DMS 273 (cell line): Measurements from ENCODE around the gene NEUROD2.
"Not testable (repeated sequence)": the region's sequence is repeated elsewhere in the genome, so short reads cannot be mapped to it uniquely, and the experiment has no call there.

Experiments
- DNase-seq: peaks from one replicate; lab custom pipeline; 2025; ENCODE audit not compliant: unreplicated experiment; lab: John Stamatoyannopoulos, UW

The NEUROD2 gene

DNA sequence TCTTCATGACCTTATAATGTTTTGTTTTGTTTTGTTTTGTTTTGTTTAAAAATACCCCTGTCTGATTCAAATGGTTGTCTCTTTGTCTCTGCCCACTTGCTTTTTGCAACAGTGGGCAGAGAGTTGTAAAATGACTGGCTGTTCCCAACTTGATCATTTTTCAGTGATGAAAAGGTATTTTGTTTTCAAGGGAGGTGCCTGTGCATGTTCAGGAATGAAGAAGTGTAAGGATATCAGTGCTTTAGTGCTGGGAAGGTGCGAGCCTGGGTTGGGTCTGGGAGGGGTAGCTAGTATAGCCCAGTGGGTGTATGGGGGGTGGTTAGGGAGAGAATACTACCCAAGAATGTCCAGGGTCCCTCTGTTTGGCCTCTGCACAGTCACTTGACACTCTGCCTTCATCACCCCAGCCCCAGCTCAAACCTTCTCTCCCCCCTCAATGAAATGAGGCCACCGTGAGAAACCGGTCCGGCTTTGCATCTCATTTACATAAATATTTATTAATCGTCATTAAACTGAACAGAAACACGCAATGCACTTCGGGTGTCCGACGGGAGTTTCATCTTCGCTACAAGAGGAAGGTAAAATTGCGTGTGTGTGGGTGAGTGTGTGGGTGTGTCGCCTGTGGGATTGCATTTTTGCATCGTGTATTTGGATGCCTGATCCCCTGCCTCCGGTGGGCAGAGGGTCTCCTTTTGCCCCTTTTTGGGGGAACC, 4.3 kb downstream of the NEUROD2 start:
- DNase-seq: no peak

DNA sequence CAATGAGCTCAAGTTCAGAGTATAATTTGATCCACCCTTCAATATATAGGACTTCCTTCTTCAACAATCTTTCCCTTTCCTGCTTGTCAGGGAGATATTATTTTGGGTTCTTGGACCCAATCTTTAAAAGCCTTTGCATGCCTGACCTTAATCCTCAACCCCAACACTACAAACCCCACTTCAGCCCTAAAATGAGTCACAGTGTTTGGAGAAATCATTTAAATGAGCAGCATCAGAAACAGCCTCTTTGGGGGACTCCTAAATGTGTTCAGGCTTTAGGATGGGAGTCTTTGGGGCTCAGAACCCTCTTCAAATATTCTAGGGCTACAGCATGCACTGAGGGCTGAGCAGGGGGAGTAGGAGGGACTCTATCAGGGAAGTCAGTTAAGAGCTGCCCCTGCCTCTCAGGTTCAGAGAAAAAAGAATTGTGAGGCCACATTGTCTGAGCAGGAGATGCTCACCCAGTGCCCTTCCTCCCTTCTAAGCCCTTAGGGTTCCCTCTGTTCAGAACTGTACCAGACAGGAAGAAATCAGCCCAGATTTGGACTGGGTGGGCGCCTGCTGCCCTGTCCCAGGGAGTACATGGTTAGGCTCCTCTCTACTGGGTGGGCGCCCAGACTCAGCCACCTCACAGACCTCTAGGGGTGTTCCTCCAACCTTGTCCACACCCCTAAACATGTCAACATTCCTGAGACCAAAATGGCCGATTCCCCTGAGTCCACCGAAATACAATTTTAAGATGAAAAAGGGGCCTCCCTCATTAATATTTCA, 5.0 kb downstream of the NEUROD2 start:
- DNase-seq: no peak

DNA sequence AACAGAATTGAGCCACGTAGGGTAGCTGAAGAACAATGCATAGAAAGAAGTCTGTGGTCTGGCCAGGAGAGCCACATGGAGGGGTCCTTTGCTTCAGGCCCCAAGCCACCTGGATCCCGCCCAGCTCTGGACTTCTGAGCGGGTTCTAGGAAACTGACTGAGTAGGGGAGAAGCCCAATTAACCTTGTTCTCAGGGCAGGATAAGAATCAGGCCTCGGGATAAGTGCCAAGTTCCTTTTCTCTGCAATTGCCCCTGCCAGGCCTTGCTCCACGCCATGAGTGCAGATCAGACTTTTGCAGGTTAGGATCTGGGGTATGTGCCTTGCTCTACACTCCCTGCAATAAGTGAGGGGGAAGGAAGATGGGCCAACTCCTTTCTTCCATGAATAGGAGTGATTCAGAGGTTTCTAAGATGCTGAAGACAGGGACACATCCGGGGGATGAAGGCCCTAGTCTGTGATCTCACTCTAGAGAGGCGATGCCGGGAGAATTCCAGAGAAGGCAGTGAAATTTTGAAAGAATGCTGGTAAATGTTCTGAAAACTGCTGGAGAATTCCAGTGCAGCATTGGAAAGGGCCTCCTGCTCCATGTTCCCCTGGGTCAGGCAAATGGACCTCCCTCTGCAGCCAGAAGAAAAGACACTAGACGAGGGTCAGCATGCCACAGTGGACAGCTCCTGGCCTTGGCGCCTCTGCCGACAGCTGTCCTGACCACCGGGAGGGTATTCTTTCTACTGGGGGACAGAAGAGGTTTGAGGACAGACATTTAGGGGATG, 5.8 kb downstream of the NEUROD2 start:
- peak; percentile 34 for DNase-seq

DNA sequence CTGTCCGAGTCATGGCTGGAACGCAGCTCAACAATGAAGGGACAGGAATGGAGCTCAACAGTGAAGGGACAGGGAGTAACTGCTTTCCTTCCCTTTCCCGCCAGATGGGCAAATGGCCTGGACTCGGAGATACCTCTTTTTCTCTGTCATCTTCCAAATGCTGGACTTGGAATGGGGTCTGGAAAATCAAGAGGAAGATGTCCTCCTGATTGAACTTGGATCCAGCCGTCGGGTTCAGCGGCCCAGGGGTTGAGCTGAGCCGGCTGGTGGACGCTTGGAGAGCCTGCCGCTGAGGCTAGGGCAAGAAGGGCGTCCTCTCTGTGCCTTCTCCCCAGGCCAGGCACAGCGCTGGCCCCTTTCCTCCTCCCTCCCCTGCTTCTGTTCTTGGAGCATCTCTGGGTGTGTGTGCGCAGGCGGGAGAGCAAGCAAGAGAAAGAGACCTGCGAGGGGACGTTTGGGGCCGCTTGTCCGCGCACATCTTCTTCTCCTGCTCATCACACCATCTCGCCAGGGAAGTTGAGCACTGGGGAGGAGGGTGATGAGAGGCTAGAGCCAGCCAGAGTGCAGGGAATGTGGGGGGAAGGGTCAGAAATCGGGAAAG, 6.6 kb downstream of the NEUROD2 start:
- no peak for DNase-seq

DNA sequence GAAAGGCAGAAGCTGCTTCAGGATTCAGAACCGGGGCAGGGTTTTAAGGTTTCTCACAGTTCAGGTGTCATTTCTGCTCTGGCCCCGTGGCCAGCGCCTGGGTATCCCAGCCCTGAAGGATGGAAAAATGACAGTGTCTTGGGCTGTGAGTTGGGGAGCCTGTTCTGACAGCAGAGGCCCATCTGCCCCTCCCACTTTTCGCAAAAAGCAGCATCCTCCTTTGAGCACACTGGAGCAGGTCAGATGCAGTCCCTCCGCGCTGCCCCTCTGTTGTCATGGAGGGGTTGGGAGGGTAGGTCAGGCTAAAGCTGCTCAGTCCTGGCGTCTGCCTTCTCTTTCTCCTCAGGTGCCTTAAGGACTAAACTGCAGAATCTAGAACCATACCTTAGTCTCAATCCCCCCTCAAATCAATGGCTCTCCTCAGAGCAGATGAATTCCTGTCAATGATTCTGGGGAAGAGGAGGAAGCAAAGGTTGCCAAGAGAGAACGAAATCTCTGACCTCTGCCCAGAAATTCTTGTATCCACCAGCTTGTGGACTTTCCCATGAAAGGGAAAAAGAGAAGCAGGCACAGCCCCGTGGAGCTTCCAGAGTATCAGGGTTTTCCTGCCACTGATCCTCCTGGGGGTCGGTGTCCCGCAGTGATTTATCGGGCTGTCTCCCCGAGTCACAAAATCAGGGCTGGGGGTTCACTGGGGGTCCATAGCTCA, 7.3 kb downstream of the NEUROD2 start:
- DNase-seq: no peak

DNA sequence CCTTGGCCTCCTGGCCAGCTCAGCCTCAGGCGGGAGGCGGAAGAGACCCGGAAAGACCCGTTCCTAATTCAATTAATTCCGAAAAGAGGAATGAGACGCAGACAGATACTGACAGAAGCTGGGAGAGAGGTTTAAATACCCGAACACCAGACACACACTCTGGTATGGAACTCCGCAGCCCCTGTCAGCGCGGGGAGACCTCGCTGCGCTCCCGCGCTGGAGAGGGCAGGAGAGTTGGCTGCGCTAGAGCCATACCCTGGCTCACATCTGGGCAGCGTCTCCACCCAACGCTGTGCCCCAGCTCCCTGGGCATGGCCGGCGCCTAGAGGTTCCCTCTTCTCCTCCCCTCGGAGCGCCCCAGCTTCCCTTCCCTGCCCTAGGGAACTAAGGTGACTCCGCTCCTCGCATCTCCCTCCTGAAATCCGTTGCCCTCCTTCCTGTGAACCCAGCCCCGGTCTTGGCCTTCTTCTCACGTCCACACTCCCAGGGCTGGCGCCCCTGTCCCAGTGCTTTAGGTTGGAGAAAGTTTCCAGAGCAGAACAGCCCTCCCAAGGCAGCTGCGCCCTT, 8.0 kb downstream of the NEUROD2 start:
- DNase-seq: peak; percentile 73

DNA sequence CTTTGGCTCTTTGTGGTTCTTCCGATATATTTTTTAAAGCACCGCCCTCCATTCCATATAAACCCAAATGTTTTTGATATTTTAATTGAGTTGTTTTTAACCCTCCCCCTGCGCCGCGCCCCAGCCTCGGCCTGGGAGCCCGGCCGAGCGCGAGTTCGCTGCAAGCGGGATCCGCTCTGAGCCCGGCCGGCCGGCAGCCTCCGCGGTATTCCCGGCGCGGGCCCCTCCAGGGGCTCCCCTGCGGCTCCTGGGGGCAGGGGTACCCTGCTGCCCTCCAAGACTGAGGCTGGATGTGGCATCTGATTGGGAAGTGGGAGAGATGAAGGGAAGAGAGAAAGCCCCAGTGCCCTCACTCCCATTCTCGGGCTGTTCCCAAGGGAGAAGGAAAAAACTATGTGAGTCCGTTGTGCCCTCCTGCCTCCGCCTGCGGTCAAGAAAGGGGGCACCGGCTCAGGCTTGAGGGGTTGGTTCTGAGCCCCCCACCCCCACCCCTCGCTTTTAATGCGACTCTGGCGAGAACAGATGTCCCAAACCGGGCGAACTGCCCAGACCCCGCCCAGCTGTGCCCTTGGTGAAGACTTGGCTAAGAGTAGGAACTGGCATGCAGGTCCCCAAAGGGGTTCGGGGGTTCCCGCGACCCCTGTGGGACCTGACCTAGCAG, 8.6 kb downstream of the NEUROD2 start:
- peak; percentile 85 for DNase-seq

DNA sequence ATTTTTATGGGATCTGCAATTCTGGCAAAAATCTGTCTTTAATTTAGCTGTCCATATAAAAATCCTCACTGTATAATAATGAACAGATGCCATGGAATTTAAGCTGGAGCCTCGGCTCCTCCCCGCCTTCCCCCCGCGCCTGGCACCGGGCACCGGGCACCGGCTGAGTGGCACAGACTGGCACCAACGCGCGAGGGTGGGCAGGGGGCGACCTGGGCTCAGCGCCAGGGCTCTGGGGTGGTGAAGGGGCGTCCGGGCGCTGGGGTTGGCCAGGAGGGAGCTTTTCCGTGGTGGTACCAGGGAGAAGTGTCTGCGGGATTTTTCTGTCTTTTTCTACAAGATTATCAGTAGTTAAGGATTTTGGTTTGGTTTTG, 9.1 kb downstream of the NEUROD2 start:
- DNase-seq: peak; percentile 44

DNA sequence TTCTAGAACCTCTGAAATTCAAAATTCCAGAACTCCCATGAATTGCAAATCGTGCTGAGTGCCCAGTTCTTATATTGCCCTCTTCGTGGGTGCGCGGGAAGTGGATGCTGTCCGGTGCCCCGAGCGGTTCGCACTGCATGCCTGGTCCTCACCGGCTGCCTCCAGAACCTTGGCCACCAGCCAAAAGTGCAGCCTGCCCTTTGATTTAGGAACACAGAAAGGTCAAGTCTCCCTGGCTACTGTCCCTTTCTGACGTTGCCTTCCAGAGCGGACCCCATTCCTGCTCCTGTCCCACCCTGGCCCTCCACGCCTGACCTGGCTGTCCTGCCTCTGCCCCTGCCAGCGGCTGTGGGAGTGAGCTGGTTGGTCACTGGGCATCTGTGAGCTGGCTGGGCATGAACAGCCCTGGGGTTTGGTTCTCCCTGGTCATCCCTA, 9.7 kb downstream of the NEUROD2 start:
- DNase-seq: peak; percentile 59

DNA sequence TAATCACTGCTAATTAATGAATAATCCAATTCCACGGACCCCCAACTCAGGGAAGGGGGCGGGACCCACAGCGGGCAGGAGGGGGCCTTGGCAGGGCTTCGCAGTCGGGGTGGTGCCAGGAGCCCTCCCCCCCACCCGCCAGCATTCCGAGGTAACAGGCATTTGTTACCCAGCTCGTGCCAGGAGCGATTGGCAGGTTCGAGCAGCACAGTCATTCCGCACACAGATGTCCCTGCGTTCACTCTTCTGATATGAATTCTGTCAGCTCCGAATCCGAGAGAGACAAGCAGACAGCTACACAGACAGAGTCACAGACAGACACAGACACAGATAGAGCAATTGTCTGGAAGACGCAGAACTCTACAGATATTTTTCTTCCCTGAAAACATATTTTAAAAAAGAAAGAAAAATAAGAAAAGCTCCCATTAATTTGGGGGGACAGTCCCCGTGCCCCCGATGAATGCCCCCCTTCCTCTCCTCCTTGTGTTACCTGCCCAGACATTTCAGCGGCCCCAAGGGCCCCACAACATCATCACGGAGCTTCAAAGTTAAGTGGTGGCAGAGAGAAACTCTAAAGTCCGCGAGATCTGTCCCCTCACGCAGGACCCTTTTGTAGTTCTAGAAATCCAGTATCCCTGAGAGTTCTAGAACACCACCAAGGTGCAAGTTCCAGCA, 10.2 kb downstream of the NEUROD2 start:
- DNase-seq: peak; percentile 83

DNA sequence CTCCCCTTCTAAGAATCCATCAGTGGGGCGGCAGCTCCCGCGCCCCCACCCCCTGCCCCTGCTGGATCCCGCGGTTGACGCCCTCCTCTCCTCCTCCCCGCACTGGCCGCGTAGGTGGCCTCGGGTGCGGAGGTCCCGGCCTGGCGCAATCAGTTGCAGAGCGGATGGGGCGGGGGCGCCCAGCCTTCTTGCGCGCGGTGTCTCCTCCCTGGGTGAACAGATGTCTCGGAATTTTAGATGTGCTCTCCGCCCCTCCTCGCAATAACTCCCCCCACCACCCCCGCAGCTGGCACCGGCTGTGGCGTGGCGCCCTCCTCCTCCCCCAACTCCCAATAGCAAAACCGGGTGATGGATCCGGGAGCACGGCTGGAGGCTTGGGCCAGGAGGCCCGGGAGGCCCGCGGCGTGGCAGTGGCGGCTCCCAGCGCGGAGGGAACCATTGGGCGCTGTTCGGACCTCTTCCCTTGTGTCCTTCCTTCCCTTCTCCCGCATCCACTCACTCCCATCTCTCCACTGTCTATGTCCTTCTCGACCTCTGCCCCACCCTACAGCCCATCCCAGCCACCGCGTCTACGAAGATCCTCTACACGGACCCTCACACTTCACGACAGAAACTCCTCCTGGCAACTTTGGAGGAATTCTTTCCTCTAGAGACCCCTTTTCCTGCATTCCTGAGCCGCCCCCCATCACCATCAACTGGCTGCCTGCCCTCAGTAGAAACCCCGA, 11.0 kb downstream of the NEUROD2 start:
- peak; percentile 90 for DNase-seq

DNA sequence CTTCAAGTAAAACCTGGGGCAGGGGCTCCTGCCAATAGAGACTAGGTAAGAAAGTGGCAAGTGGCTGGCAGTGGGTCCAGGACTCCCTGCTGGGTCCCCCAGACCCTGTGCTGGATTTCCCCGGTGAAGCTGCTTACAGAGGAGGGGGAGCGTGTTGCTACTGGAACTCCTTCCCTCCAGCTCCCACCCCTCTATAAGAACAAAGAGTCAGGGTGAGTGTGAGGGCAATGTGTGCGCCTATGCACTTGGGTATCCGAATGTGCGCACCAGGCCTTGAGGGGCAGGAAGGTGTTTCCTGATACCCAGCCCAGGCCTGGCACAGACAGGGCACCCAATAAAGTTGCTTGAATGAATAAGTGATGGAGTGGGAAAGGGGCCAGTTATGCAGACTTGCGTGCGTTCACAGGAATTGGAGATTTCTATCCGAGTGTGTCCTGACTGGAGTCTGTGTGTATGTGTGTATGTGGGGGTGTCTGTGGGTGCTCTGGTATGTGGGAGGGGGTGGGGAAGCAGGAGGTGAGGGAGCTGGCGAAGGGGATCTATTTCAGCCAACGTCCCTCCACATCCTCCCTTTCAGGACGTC, 11.7 kb downstream of the NEUROD2 start:
- peak; percentile 55 for DNase-seq

DNA sequence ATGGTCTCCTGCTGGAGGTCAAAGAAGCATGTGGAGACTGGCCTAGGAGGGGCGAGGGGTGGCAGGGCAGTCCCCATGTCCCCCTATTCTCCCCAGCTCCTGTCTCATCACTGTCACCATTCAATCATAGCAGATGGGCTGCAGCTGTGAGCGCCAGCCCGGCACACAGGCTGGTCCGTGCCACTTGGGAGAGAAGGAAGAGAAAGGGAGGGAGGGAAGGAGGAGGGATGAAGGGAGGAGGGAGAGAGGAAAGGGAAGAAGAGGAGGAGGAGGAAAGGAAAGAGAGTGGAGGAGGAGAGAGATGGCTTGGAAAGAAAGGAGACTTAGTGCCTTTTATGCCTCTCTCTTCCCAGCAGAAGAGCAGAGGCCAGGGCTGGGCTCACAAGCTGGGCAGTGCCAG, 12.4 kb downstream of the NEUROD2 start:
- DNase-seq: peak; percentile 49

DNA sequence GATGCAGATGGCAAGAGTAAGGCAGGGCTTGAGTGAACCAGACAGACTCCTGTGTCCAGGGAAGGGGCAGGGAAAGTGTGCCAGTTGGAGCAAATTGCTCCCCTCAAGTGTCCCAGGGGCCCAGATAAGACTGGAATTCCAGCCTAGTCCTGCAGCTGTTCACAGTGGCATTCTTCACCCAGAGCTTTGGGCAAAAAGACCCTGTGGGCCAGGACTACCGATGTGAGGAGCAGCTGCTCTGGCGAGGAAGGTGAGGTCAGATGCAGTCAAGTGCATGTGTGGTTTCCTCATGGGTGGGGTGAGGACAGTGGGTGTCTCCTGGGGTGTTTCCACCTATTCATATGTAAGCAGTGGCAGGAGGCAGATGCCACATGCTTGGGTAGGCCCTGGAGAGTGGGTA, 14.3 kb downstream of the NEUROD2 start:
- DNase-seq: no peak

DNA sequence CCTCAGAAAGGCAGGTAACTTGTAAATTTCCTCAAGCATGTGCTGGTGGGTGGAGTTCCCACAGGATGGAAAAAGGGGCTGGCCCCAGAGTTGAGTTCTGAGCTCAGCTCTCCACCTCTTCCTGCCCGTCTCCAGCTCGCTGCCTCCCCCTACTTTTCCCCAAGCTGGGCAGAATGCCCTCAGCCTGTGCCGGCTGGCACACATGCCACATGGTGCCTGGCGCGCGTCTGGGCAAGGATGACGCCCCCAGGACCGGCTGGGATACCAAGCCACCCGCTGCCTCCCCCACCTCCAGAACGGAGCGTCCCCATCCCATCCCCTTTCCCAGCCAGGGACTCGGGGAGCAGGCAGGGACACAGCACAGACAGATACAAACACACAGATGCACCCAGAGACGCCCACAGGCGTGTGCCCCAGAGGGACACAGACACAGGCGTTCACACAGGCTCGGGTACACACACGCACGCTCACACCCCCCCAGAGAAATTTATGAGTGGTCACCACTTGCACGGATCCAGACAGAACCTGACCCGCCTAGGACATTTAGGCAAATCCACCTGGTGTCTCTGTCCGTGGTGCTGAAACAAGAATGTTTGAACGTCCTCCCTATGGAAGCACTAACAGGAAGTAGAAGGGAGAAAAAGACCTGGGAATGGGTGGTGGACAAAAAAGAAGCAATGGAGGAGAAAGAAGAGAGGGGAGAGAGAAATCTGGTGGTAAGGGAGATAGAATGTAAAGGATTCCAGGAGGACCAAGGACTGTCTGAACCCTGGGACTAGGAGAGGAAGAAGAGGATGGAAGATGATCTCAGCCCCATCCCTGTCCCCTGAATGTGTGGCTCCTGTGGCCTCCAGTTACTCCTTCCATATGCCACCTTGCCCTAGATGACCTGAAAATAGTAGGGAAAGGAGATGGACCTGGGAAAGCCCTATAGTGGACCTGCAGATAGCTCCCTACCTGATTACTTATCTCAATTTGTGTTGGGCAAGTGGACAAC, 15.5 kb downstream of the NEUROD2 start:
- DNase-seq: peak; percentile 81

DNA sequence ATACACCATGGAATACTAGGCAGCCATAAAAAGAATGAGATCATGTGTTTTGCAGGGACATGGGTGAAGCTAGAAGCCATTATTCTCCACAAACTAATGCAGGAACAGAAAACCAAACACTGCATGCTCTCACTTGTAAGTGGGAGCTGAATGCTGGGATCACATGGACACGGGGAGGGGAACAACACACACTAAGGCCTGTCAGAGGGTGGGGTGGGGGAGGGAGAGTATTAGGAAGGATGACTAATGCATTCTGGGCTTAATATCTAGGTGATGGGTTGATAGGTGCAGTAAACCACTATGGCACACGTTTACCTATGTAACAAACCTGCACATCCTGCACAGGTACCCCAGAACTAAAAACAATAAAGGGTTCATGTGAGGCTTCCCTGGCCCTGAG, 17.5 kb downstream of the NEUROD2 start:
- DNase-seq: not testable (repeated sequence)

DNA sequence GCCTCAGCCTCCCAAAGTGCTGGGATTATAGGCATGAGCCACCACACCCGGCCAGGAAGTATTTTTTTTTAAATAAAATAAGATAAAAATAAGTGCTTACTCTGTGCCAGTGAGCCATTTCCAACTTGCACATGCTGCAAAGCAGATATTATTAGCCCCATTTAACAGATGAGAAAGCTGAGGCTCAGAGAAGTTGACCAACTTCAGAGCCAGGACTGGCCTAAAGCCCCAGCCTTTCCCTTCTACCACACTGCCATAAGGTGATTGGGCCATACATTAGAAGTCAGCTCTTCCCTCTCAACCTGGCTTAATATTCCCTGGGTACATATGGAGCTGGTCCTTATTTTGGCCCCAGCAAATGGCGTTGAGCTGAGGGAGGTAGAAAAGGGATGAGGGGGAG, 25.1 kb downstream of the NEUROD2 start:
- no peak for DNase-seq
